Adipocyte (in vitro differentiated cells): ENCODE results near the gene GCC2.
A peak's percentile ranks its signal among the peaks of the same experiment; 100 is the strongest.

Source experiments
- DNase-seq: peaks from one replicate; pipeline ENCODE4 v3.0.0-alpha.2; 2015; ENCODE audit warnings: low read depth
- H3K27me3 ChIP-seq: replicated peaks from 2 replicates; pipeline ENCODE4 v1.7.0; 2013; ENCODE audit warnings: mild to moderate bottlenecking, low read length, moderate library complexity; ENCODE audit not compliant: control insufficient read depth, insufficient read depth
- H3K36me3 ChIP-seq: 2 replicates; pipeline ENCODE4 v1.7.0; 2013; ENCODE audit warnings: low read length, mild to moderate bottlenecking, moderate library complexity; ENCODE audit not compliant: control insufficient read depth, insufficient read depth, severe bottlenecking
- H3K4me1 ChIP-seq: 2 replicates; pipeline ENCODE4 v1.7.0; 2013; ENCODE audit warnings: mild to moderate bottlenecking, low read length, moderate library complexity; ENCODE audit not compliant: control insufficient read depth, insufficient read depth
- H3K4me3 ChIP-seq: 2 replicates; pipeline ENCODE4 v1.7.0; 2013; ENCODE audit warnings: mild to moderate bottlenecking, low read length, moderate library complexity
- H3K9ac ChIP-seq: 2 replicates; pipeline ENCODE4 v1.7.0; 2013; ENCODE audit warnings: mild to moderate bottlenecking, low read length, moderate library complexity
- H3K9me3 ChIP-seq: 2 replicates; pipeline ENCODE4 v1.7.0; 2013; ENCODE audit warnings: mild to moderate bottlenecking, low read length, moderate library complexity; ENCODE audit not compliant: control insufficient read depth

Gene GCC2

GRCh38 chr2:108534584-108535356, 85.8 kb downstream of the GCC2 start:
- Histone ChIP-seq H3K4me3 (peak overlapping the region; percentile 89), H3K9ac (peak overlapping the region; percentile 95), H3K4me1 (peaks cover 32% of the 10 kb centered on the region), H3K27me3 (no peaks in the 10 kb centered on the region), H3K9me3 (no peaks in the 10 kb centered on the region), H3K36me3 (no peaks in the 10 kb centered on the region)
- peak; percentile 68 for DNase-seq

GRCh38 chr2:108535357-108535631, 86.3 kb downstream of the GCC2 start:
- H3K9me3 ChIP-seq = no peaks in the 10 kb centered on the region
- peak overlapping the region; percentile 95 for H3K9ac ChIP-seq
- no peaks in the 10 kb centered on the region for H3K27me3 ChIP-seq
- peaks cover 32% of the 10 kb centered on the region for H3K4me1 ChIP-seq
- H3K36me3 ChIP-seq = no peaks in the 10 kb centered on the region
- peak overlapping the region; percentile 89 for H3K4me3 ChIP-seq
- peak; percentile 65 for DNase-seq

DNA sequence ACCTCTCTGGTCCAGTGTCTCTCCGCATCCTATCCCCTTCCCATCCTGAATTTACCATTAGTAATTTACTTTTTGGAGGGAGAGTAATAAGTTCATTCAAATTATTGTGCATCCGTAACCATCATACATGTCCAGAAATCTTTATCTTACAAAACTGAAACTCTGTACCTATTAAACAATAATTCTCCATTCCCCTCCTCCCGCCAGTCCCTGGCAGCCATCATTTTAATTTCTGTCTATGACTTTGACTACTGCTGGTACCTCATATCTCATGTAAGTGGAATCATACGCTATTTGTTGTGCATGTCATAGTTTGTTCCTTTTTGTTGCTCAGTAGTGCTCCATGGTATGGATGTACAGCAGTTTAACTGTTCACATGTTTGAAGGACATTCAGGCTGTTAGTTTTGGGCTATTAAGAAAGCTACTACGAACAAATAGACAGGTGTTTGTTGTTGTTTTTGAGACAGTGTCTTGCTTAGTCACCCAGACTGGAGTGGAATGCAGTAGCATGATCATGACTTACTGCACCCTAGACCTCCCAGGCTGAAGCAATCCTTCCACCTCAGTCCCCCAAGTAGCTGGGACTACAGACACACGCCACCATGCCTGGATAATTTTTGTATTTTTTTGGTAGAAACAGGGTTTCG, 87.3 kb downstream of the GCC2 start:
- peaks cover 3% of the 10 kb centered on the region for H3K36me3 ChIP-seq
- peak overlapping the region; percentile 95 for H3K9ac ChIP-seq
- H3K4me1 ChIP-seq = peaks cover 32% of the 10 kb centered on the region
- H3K9me3 ChIP-seq = no peaks in the 10 kb centered on the region
- no peaks in the 10 kb centered on the region for H3K27me3 ChIP-seq
- DNase-seq = peak; percentile 34
- H3K4me3 ChIP-seq = peak overlapping the region; percentile 89

DNA sequence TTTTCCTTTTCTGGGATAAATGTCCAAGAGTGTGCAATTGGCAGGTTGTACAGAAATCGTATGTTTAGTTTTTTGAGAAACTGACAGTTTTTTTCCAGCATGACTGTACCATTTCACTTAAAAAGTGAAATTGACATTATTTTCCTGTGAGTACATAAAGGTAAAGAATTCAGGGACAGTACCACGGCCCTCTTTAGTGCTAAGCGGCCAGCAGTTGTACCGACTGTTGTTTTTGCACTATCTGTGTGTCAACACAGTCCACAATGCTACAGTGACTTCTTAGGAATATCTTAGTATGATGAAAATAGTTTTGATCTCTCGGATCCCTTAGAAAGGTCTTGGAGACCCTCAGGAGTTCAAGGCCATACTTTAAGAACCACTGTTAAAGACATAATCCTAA, 87.9 kb downstream of the GCC2 start:
- no peaks in the 10 kb centered on the region for H3K9me3 ChIP-seq
- H3K4me1 ChIP-seq = peaks cover 35% of the 10 kb centered on the region
- peak overlapping the region; percentile 89 for H3K4me3 ChIP-seq

GRCh38 chr2:108538000-108538625, 89.1 kb downstream of the GCC2 start:
- no peak overlapping the region for H3K9ac ChIP-seq
- no peaks in the 10 kb centered on the region for H3K27me3 ChIP-seq
- no peaks in the 10 kb centered on the region for H3K9me3 ChIP-seq
- no peak overlapping the region for H3K4me3 ChIP-seq
- peaks cover 7% of the 10 kb centered on the region for H3K36me3 ChIP-seq
- DNase-seq = no peak
- peaks cover 40% of the 10 kb centered on the region for H3K4me1 ChIP-seq

More for the DNA sequence above, 87.9 kb downstream of the GCC2 start:
- Histone ChIP-seq H3K9ac (peak overlapping the region; percentile 95), H3K27me3 (no peaks in the 10 kb centered on the region), H3K36me3 (peaks cover 3% of the 10 kb centered on the region)
- DNase-seq = no peak

DNA sequence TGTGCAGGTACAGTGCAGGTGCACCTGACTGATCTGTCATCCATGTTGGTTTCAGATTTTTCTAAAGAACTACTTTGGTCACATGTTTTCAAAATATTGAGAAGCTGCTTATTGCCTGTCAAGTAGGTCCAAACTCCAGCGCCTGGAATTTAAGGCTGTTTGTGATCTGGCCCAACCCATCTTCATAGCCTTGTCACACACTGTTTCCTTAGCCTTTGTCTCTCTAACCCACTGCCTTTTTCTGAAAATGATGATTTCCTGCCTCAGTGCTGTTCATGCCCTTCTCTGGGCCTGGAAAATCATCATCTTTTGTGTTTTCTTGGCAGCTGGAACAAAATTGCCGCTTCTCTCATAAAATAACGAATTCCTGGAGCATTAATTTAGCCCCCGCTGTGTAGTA, 92.4 kb downstream of the GCC2 start:
- DNase-seq = no peak
- Histone ChIP-seq H3K27me3 (no peaks in the 10 kb centered on the region), H3K36me3 (peaks cover 7% of the 10 kb centered on the region), H3K9ac (no peak overlapping the region), H3K4me1 (peaks cover 29% of the 10 kb centered on the region), H3K9me3 (no peaks in the 10 kb centered on the region), H3K4me3 (no peak overlapping the region)

DNA sequence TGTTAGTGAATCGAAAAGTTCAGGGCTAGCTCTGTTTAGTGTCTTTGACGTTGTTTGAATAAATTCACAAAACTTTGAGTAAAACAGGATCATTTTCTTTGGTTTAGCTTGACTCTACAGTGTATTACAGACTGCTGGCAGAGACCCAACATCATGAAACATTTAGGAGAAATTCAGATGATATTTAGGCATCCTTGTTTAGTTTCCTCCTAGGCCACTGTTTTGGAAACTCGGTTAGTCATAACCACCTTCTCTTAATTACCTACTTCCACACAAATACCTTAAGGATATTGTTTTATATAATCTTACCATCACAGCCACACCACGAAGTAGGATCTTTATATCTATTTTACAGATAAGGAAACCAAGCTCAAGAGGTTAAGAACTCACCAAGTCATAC, 93.1 kb downstream of the GCC2 start:
- peaks cover 23% of the 10 kb centered on the region for H3K4me1 ChIP-seq
- H3K27me3 ChIP-seq = no peaks in the 10 kb centered on the region
- H3K4me3 ChIP-seq = no peak overlapping the region
- no peaks in the 10 kb centered on the region for H3K9me3 ChIP-seq
- no peak overlapping the region for H3K9ac ChIP-seq
- DNase-seq = peak; percentile 87
- peaks cover 7% of the 10 kb centered on the region for H3K36me3 ChIP-seq

GRCh38 chr2:108547606-108548005, 98.6 kb downstream of the GCC2 start:
- Histone ChIP-seq H3K36me3 (peaks cover 2% of the 10 kb centered on the region), H3K27me3 (no peaks in the 10 kb centered on the region), H3K9ac (no peak overlapping the region), H3K4me3 (no peak overlapping the region), H3K4me1 (peaks cover 4% of the 10 kb centered on the region), H3K9me3 (no peaks in the 10 kb centered on the region)
- no peak for DNase-seq

DNA sequence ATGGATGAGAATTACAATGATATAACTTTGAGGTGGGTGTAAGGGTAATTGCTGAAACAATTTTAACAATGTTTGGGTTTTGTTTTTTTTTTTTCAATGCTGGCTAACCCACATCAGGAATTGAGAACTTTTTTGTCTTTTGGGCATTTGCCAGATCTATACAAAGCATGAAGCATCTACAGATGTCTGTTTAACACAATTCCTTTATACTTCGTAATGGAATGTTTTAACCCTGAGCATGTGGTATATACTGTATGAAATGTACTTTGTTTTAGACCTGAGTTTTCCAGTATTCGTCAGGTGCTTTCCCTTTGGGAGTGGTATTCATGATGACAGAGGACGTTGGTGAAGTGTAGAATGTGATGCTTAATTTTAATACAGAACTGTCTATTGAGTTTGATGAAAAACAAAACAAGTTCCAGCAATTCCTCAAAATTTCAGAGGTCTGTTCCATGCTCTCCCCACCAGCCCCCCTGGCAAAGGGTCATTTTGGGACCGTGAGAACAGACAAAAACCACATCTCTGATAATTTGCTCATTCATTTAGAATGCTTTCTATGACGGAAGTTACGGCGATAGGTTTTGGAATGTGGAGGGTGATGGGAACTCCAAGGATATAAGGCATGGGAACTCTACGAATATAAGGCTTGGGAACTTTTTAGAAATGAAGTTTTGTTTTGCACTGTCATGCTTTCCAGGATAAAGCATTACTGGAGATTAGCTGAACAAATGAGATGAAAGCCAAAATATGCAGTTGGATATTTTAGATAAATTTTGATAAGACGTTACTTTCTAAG, 99.4 kb downstream of the GCC2 start:
- H3K27me3 ChIP-seq = no peaks in the 10 kb centered on the region
- no peaks in the 10 kb centered on the region for H3K36me3 ChIP-seq
- H3K4me3 ChIP-seq = no peak overlapping the region
- H3K9me3 ChIP-seq = no peaks in the 10 kb centered on the region
- H3K4me1 ChIP-seq = peaks cover 11% of the 10 kb centered on the region
- no peak for DNase-seq
- no peak overlapping the region for H3K9ac ChIP-seq

GRCh38 chr2:108552566-108552965, 103.6 kb downstream of the GCC2 start:
- no peak for DNase-seq
- Histone ChIP-seq H3K4me3 (peak overlapping the region; percentile 43), H3K9ac (peak overlapping the region; percentile 47), H3K4me1 (peaks cover 28% of the 10 kb centered on the region), H3K36me3 (no peaks in the 10 kb centered on the region), H3K9me3 (no peaks in the 10 kb centered on the region), H3K27me3 (no peaks in the 10 kb centered on the region)
